ENCODE data around the gene DPYSL5.

Gene DPYSL5

GRCh38 chr2:26970928-26971627, 123.1 kb downstream of the DPYSL5 start:
- no peak for DNase-seq

- no peak for DNase-seq
These were observed 124.2 kb downstream of the DPYSL5 start for GRCh38 chr2:26971911-26972786.

- no peak for DNase-seq
These were observed 126.4 kb downstream of the DPYSL5 start for GRCh38 chr2:26974352-26974751.

- DNase-seq = no peak
These were observed 127.2 kb downstream of the DPYSL5 start for GRCh38 chr2:26975102-26975501.

- DNase-seq = no peak
These were observed 127.7 kb downstream of the DPYSL5 start for GRCh38 chr2:26975656-26976055.

GRCh38 chr2:26976237-26976636, 128.3 kb downstream of the DPYSL5 start:
- no peak for DNase-seq

GRCh38 chr2:26977012-26977411, 129.1 kb downstream of the DPYSL5 start:
- no peak for DNase-seq

GRCh38 chr2:26978061-26978596, 130.2 kb downstream of the DPYSL5 start:
- no peak for DNase-seq

GRCh38 chr2:26979741-26980140, 131.8 kb downstream of the DPYSL5 start:
- no peak for DNase-seq

GRCh38 chr2:26980971-26981370, 133.0 kb downstream of the DPYSL5 start:
- no peak for DNase-seq

GRCh38 chr2:26982102-26982742, 134.3 kb downstream of the DPYSL5 start:
- no peak for DNase-seq

GRCh38 chr2:26983746-26984145, 135.8 kb downstream of the DPYSL5 start:
- DNase-seq = no peak

- no peak for DNase-seq
These were observed 137.9 kb downstream of the DPYSL5 start for GRCh38 chr2:26985807-26986206.

GRCh38 chr2:26986576-26986975, 138.6 kb downstream of the DPYSL5 start:
- no peak for DNase-seq

GRCh38 chr2:26988058-26988860, 140.3 kb downstream of the DPYSL5 start:
- no peak for DNase-seq

GRCh38 chr2:26989156-26989555, 141.2 kb downstream of the DPYSL5 start:
- no peak for DNase-seq

GRCh38 chr2:26991717-26992116, 143.8 kb downstream of the DPYSL5 start:
- DNase-seq = no peak

GRCh38 chr2:26993768-26994167, 145.8 kb downstream of the DPYSL5 start:
- no peak for DNase-seq

GRCh38 chr2:26994983-26995382, 147.1 kb downstream of the DPYSL5 start:
- no peak for DNase-seq

- no peak for DNase-seq
These were observed 149.5 kb downstream of the DPYSL5 start for GRCh38 chr2:26997394-26997793.

- DNase-seq = no peak
These were observed 150.4 kb downstream of the DPYSL5 start for GRCh38 chr2:26998323-26998722.

All from NK-92 treated with Interleukin-12 subunit alpha and Interleukin-12 subunit beta, amount 100 ng/mL, for 24 hours (cell line).